ENCODE results near the gene KBTBD7. TPM values are rescaled to one million over a fixed set of nuclear protein-coding genes. Genes with fewer than 3 reads are reported as not detected.
A peak's percentile ranks its signal among the peaks of the same experiment; 100 is the strongest.

KBTBD7 gene
- total RNA-seq (23.1 TPM), polyA plus RNA-seq (5.1 TPM)

GRCh38 chr13:41193919-41194824 is at the start of gene KBTBD7:
Gene KBTBD7 (minus strand): TSS chr13:41194569. CDS start chr13:41194257, 312 bp downstream.
- no peaks in the 10 kb centered on the region for H3K36me3 ChIP-seq (ENCODE audit: insufficient read depth)
- H3K4me1 ChIP-seq (ENCODE audit: insufficient read depth) = no peaks in the 10 kb centered on the region
- DNase-seq (ENCODE audit: extremely low spot score) = peak; percentile 86
- H3K27ac ChIP-seq (ENCODE audit: low read depth) = peak within 1 kb of the TSS; percentile 78
- H3K4me3 ChIP-seq (ENCODE audit: low read depth, low read length) = peak within 1 kb of the TSS; percentile 54
- 7% methylated on average over 66 of the region's 66 CpGs for WGBS

- H3K4me1 ChIP-seq (ENCODE audit: insufficient read depth) = no peaks in the 10 kb centered on the region
- no peaks in the 10 kb centered on the region for H3K36me3 ChIP-seq (ENCODE audit: insufficient read depth)
- no peak for DNase-seq (ENCODE audit: extremely low spot score)
- no peak overlapping the region for H3K27ac ChIP-seq (ENCODE audit: low read depth)
- no peak overlapping the region for H3K4me3 ChIP-seq (ENCODE audit: low read depth, low read length)
- WGBS = 82% methylated on average over 4 of the region's 4 CpGs
Measured at GRCh38 chr13:41241626-41242025, 47.3 kb upstream of the KBTBD7 start.

- peaks cover 2% of the 10 kb centered on the region for H3K36me3 ChIP-seq (ENCODE audit: insufficient read depth)
- no peak for DNase-seq (ENCODE audit: extremely low spot score)
- H3K4me1 ChIP-seq (ENCODE audit: insufficient read depth) = no peaks in the 10 kb centered on the region
- no peak overlapping the region for H3K27ac ChIP-seq (ENCODE audit: low read depth)
- 46% methylated on average over 1 of the region's 1 CpG for WGBS
- no peak overlapping the region for H3K4me3 ChIP-seq (ENCODE audit: low read depth, low read length)
Measured at GRCh38 chr13:41236369-41236768, 42.0 kb upstream of the KBTBD7 start.

- Histone ChIP-seq H3K27ac (ENCODE audit: low read depth) (no peak overlapping the region), H3K4me1 (ENCODE audit: insufficient read depth) (no peaks in the 10 kb centered on the region), H3K4me3 (ENCODE audit: low read depth, low read length) (no peak overlapping the region), H3K36me3 (ENCODE audit: insufficient read depth) (peaks cover 2% of the 10 kb centered on the region)
- WGBS = 88% methylated on average over 4 of the region's 4 CpGs
- no peak for DNase-seq (ENCODE audit: extremely low spot score)
Measured at GRCh38 chr13:41232578-41233480, 38.5 kb upstream of the KBTBD7 start.

DNA sequence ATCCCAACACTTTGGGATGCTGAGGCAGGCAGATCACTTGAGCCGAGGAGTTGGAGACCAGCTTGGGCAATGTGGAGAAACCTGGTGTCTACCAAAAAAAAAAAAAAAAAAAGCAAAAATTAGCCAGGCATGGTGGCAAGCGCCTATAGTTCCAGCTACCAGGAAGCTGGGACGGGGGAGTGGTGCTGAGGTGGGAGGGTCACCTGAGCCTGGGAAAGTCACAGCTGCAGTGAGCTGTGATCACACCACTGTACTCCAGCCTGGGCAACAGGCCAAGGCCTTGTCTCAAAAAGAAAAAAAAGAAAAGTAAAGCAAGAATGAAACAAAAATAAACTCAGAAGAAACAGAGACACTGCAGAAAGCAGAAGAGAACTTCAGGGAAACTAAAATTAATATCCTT is 37.4 kb upstream of the KBTBD7 start:
- Histone ChIP-seq H3K4me3 (ENCODE audit: low read depth, low read length) (no peak overlapping the region), H3K27ac (ENCODE audit: low read depth) (no peak overlapping the region), H3K36me3 (ENCODE audit: insufficient read depth) (peaks cover 2% of the 10 kb centered on the region), H3K4me1 (ENCODE audit: insufficient read depth) (no peaks in the 10 kb centered on the region)
- DNase-seq (ENCODE audit: extremely low spot score) = no peak
- WGBS = 90% methylated on average over 3 of the region's 3 CpGs

GRCh38 chr13:41231025-41231677 is 36.8 kb upstream of the KBTBD7 start:
- peaks cover 2% of the 10 kb centered on the region for H3K36me3 ChIP-seq (ENCODE audit: insufficient read depth)
- no peak overlapping the region for H3K4me3 ChIP-seq (ENCODE audit: low read depth, low read length)
- DNase-seq (ENCODE audit: extremely low spot score) = no peak
- 91% methylated on average over 2 of the region's 2 CpGs for WGBS
- H3K27ac ChIP-seq (ENCODE audit: low read depth) = no peak overlapping the region
- no peaks in the 10 kb centered on the region for H3K4me1 ChIP-seq (ENCODE audit: insufficient read depth)

GRCh38 chr13:41229356-41229755 is 35.0 kb upstream of the KBTBD7 start:
- Histone ChIP-seq H3K36me3 (ENCODE audit: insufficient read depth) (peaks cover 2% of the 10 kb centered on the region), H3K27ac (ENCODE audit: low read depth) (no peak overlapping the region), H3K4me3 (ENCODE audit: low read depth, low read length) (no peak overlapping the region), H3K4me1 (ENCODE audit: insufficient read depth) (no peaks in the 10 kb centered on the region)
- DNase-seq (ENCODE audit: extremely low spot score) = no peak

DNA sequence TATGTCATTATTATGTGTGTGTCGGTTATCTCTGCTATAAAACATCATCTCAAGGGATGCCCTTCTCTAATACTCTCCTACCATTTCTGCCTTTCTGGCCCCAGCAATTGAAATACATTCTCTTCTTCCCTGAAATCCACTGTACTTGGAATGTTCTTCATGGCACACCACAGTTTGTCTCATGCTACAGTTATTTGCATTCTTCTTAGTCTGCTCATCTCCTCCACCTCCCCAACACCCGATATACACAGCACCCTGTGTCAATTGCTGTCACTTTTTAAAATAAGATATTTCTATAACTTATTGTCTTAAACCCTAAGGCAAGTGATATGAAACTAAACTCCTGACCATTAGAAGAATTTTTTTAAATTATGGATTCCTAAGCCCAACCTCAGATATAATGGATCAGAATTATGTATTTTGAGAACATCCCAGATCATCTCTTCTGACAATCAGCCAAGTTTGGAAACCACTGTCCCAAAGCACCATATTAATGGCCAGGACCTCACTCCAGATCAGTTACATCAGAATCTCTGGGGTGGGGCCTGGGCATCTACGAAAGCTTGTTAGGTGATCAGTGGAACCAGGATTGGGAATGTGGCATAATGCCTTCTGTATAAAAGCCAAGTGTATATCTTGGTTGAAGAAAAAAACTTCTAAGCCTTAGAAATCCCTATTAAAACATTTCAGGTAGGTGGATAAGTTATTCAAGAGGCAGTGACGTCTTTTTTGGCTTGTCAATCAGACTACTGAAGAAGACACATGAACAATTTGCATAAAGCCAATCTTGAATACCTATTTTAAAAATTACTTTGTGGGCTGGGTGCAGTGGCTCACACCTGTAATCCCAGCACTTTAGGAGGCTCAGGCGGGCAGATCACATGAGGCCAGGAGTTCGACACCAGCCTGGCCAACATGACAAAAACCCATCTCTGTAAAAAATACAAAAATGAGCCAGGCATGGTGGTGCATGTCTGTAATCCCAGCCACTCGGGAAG is 30.0 kb upstream of the KBTBD7 start:
- Histone ChIP-seq H3K4me3 (ENCODE audit: low read depth, low read length) (no peak overlapping the region), H3K4me1 (ENCODE audit: insufficient read depth) (no peaks in the 10 kb centered on the region), H3K36me3 (ENCODE audit: insufficient read depth) (peaks cover 2% of the 10 kb centered on the region), H3K27ac (ENCODE audit: low read depth) (no peak overlapping the region)
- no peak for DNase-seq (ENCODE audit: extremely low spot score)
- WGBS = 91% methylated on average over 7 of the region's 7 CpGs

- peaks cover 2% of the 10 kb centered on the region for H3K36me3 ChIP-seq (ENCODE audit: insufficient read depth)
- H3K4me1 ChIP-seq (ENCODE audit: insufficient read depth) = no peaks in the 10 kb centered on the region
- DNase-seq (ENCODE audit: extremely low spot score) = no peak
- WGBS = 57% methylated on average over 6 of the region's 6 CpGs
- H3K27ac ChIP-seq (ENCODE audit: low read depth) = no peak overlapping the region
- H3K4me3 ChIP-seq (ENCODE audit: low read depth, low read length) = no peak overlapping the region
Measured at GRCh38 chr13:41222259-41222852, 28.0 kb upstream of the KBTBD7 start.

GRCh38 chr13:41220401-41220800 is 26.0 kb upstream of the KBTBD7 start:
- Histone ChIP-seq H3K4me3 (ENCODE audit: low read depth, low read length) (no peak overlapping the region), H3K4me1 (ENCODE audit: insufficient read depth) (no peaks in the 10 kb centered on the region), H3K36me3 (ENCODE audit: insufficient read depth) (peaks cover 2% of the 10 kb centered on the region), H3K27ac (ENCODE audit: low read depth) (no peak overlapping the region)
- no peak for DNase-seq (ENCODE audit: extremely low spot score)
- 90% methylated on average over 3 of the region's 3 CpGs for WGBS

DNA sequence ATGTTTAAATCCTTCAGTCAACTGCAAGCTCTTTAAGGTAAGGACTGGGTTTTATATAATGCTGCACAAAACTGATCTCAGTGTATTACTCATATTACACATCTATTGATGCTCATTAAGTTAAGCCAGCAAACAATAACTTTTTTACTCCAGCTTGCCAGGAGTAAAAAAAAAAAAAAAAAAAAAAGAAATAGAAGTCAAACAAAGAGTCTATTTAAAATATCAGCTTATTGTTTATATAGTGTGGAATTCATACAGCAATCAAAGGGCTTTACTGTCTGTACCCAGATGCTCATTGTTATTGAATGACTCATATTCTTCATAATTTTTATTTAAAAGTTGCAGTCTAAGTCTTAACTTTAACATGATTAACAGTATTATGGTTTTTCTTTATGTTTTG is 21.8 kb upstream of the KBTBD7 start:
- Histone ChIP-seq H3K27ac (ENCODE audit: low read depth) (no peak overlapping the region), H3K36me3 (ENCODE audit: insufficient read depth) (no peaks in the 10 kb centered on the region), H3K4me1 (ENCODE audit: insufficient read depth) (no peaks in the 10 kb centered on the region), H3K4me3 (ENCODE audit: low read depth, low read length) (no peak overlapping the region)
- DNase-seq (ENCODE audit: extremely low spot score) = no peak

DNA sequence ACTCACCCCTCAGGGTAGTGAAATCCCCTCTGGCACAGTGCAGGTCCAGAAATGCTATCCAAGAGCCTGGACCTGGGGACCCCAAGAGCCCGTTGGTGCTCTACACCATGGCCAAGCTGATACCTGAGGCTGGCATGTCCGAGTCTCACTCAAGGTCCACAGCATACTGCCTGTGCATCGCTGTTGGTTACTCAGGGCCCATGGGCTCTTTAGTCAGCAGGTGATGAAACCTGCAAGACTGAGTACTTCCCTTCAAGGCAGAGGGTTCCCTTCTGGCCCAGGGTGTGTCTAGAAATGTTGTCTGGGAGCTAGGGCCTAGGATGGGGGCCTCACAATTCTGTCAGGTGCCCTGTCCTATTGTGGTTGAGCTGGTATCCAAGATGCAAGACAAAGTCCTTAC is 19.6 kb upstream of the KBTBD7 start:
- Histone ChIP-seq H3K36me3 (ENCODE audit: insufficient read depth) (no peaks in the 10 kb centered on the region), H3K4me1 (ENCODE audit: insufficient read depth) (no peaks in the 10 kb centered on the region), H3K4me3 (ENCODE audit: low read depth, low read length) (no peak overlapping the region), H3K27ac (ENCODE audit: low read depth) (no peak overlapping the region)
- DNase-seq (ENCODE audit: extremely low spot score) = no peak
- WGBS = 94% methylated on average over 3 of the region's 3 CpGs

All from urinary bladder (tissue), 4 donors.